Glutamatergic neuron (in vitro differentiated cells): ENCODE results near the gene CMTM1. TPM values are rescaled to one million over a fixed set of nuclear protein-coding genes. Genes with fewer than 3 reads are reported as not detected.

Experiments used
- DNase-seq: peaks from one replicate; pipeline ENCODE4 v3.0.0; 2022
- H3K27ac Mint-ChIP-seq: one replicate; pipeline ENCODE4 v1.8.0; 2020; ENCODE audit warnings: mild to moderate bottlenecking, mixed read lengths, inconsistent platforms; ENCODE audit not compliant: unreplicated experiment
- H3K27me3 Mint-ChIP-seq: one replicate; pipeline ENCODE4 v1.8.0; 2020; ENCODE audit warnings: mild to moderate bottlenecking, moderate library complexity, mixed read lengths, inconsistent platforms; ENCODE audit not compliant: unreplicated experiment
- H3K36me3 Mint-ChIP-seq: one replicate; pipeline ENCODE4 v1.8.0; 2020; ENCODE audit warnings: mild to moderate bottlenecking, mixed read lengths, inconsistent platforms; ENCODE audit not compliant: unreplicated experiment
- H3K4me1 Mint-ChIP-seq: one replicate; pipeline ENCODE4 v1.8.0; 2020; ENCODE audit warnings: mild to moderate bottlenecking, low read depth, mixed read lengths, inconsistent platforms; ENCODE audit not compliant: unreplicated experiment
- H3K4me3 Mint-ChIP-seq: one replicate; pipeline ENCODE4 v1.8.0; 2020; ENCODE audit warnings: mild to moderate bottlenecking, mixed read lengths, inconsistent platforms; ENCODE audit not compliant: unreplicated experiment
- H3K9me3 Mint-ChIP-seq: one replicate; pipeline ENCODE4 v1.8.0; 2020; ENCODE audit warnings: mild to moderate bottlenecking, moderate library complexity, mixed read lengths, inconsistent platforms; ENCODE audit not compliant: unreplicated experiment
- CTCF ChIP-seq: fragments of 200-600 bp; sonication (generic); IDR thresholded peaks from one replicate; pipeline ENCODE4 v1.5.0; 2021; ENCODE audit not compliant: partially characterized antibody, unreplicated experiment
- total RNA-seq: library from RNA; stranded (reverse); fragmentation: NEBNext Ultra II Directional; extraction: Animal tissue kit (Norgen Biotek cat#: 25700); gene quantifications from one replicate; pipeline ENCODE4 v1.2.1, GENCODE V29; 2021; ENCODE audit not compliant: unreplicated experiment

Gene CMTM1
- total RNA-seq, 1 donor from 2014 or later, result 5.0 TPM

GRCh38 chr16:66618588-66619375 is 52.5 kb downstream of the CMTM1 start:
- Mint-ChIP-seq H3K36me3 (no peaks in the 10 kb centered on the region), H3K9me3 (no peaks in the 10 kb centered on the region), H3K4me3 (no peak overlapping the region), H3K27ac (no peak overlapping the region), H3K27me3 (peaks cover 5% of the 10 kb centered on the region), H3K4me1 (peaks cover 20% of the 10 kb centered on the region)
- no peak for DNase-seq
- no peak for TF ChIP-seq CTCF

GRCh38 chr16:66619534-66620428 is 53.5 kb downstream of the CMTM1 start:
- no peaks in the 10 kb centered on the region for H3K36me3 Mint-ChIP-seq
- peaks cover 20% of the 10 kb centered on the region for H3K4me1 Mint-ChIP-seq
- TF ChIP-seq CTCF, result no peak
- H3K4me3 Mint-ChIP-seq, result no peak overlapping the region
- peaks cover 5% of the 10 kb centered on the region for H3K27me3 Mint-ChIP-seq
- no peak for DNase-seq
- no peaks in the 10 kb centered on the region for H3K9me3 Mint-ChIP-seq
- H3K27ac Mint-ChIP-seq, result no peak overlapping the region

- H3K4me3 Mint-ChIP-seq, result no peak overlapping the region
- H3K9me3 Mint-ChIP-seq, result no peaks in the 10 kb centered on the region
- H3K27ac Mint-ChIP-seq, result no peak overlapping the region
- no peaks in the 10 kb centered on the region for H3K36me3 Mint-ChIP-seq
- peaks cover 5% of the 10 kb centered on the region for H3K27me3 Mint-ChIP-seq
- no peak for DNase-seq
- H3K4me1 Mint-ChIP-seq, result peaks cover 20% of the 10 kb centered on the region
- no peak for TF ChIP-seq CTCF
Measured at GRCh38 chr16:66620429-66620795, 54.2 kb downstream of the CMTM1 start.

- Mint-ChIP-seq H3K9me3 (no peaks in the 10 kb centered on the region), H3K4me1 (peaks cover 17% of the 10 kb centered on the region), H3K27ac (no peak overlapping the region), H3K4me3 (no peak overlapping the region), H3K27me3 (peaks cover 5% of the 10 kb centered on the region), H3K36me3 (no peaks in the 10 kb centered on the region)
- no peak for TF ChIP-seq CTCF
- no peak for DNase-seq
Measured at GRCh38 chr16:66621973-66622372, 55.7 kb downstream of the CMTM1 start.

GRCh38 chr16:66622863-66623262 is 56.6 kb downstream of the CMTM1 start:
- H3K9me3 Mint-ChIP-seq, result no peaks in the 10 kb centered on the region
- peaks cover 5% of the 10 kb centered on the region for H3K27me3 Mint-ChIP-seq
- H3K4me1 Mint-ChIP-seq, result peaks cover 22% of the 10 kb centered on the region
- H3K4me3 Mint-ChIP-seq, result no peak overlapping the region
- no peak for TF ChIP-seq CTCF
- no peaks in the 10 kb centered on the region for H3K36me3 Mint-ChIP-seq
- no peak overlapping the region for H3K27ac Mint-ChIP-seq
- no peak for DNase-seq
